Mesendoderm (in vitro differentiated cells): ENCODE data around the gene ANKRD13D.

Experiments used
- DNase-seq: peaks from one replicate; pipeline ENCODE4 v3.0.0; 2013
- H2AK5ac ChIP-seq: 2 replicates; pipeline ENCODE4 v1.6.1; 2013; ENCODE audit warnings: low read length, inconsistent platforms
- H2BK120ac ChIP-seq: 2 replicates; pipeline ENCODE4 v1.6.1; 2013; ENCODE audit warnings: low read depth, mild to moderate bottlenecking, low read length, moderate library complexity, mixed read lengths
- H2BK15ac ChIP-seq: replicated peaks from 2 replicates; pipeline ENCODE4 v1.6.1; 2013; ENCODE audit warnings: low read depth, mild to moderate bottlenecking, moderate library complexity
- H2BK5ac ChIP-seq: 2 replicates; pipeline ENCODE4 v1.6.1; 2013; ENCODE audit warnings: low read length, inconsistent platforms
- H3K18ac ChIP-seq: 2 replicates; pipeline ENCODE4 v1.6.1; 2013; ENCODE audit warnings: mild to moderate bottlenecking, low read length, mixed read lengths
- H3K23ac ChIP-seq: one replicate; pipeline ENCODE4 v1.6.1; 2013; ENCODE audit warnings: low read length
- H3K27ac ChIP-seq: 2 replicates; pipeline ENCODE4 v1.5.1; 2013; ENCODE audit warnings: low read depth, mild to moderate bottlenecking, inconsistent platforms, low read length, moderate library complexity
- H3K27me3 ChIP-seq: 2 replicates; pipeline ENCODE4 v1.6.1; 2013; ENCODE audit warnings: low read length, control low read depth, mild to moderate bottlenecking, inconsistent platforms; ENCODE audit not compliant: insufficient read depth, poor library complexity
- H3K36me3 ChIP-seq: 2 replicates; pipeline ENCODE4 v1.6.1; 2013; ENCODE audit warnings: low read length, inconsistent platforms; ENCODE audit not compliant: control insufficient read depth, insufficient read depth
- H3K4ac ChIP-seq: one replicate; pipeline ENCODE4 v1.6.1; 2013; ENCODE audit warnings: low read depth, mild to moderate bottlenecking, low read length, moderate library complexity
- H3K4me1 ChIP-seq: 2 replicates; pipeline ENCODE4 v1.6.1; 2013; ENCODE audit warnings: low read depth, low read length, inconsistent platforms; ENCODE audit not compliant: control insufficient read depth
- H3K4me2 ChIP-seq: 2 replicates; pipeline ENCODE4 v1.6.1; 2013; ENCODE audit warnings: low read length
- H3K4me3 ChIP-seq: 2 replicates; pipeline ENCODE4 v1.5.1; 2013; ENCODE audit warnings: mild to moderate bottlenecking, low read length
- H3K56ac ChIP-seq: one replicate; pipeline ENCODE4 v1.6.1; 2013; ENCODE audit warnings: low read length
- H3K79me1 ChIP-seq: 2 replicates; pipeline ENCODE4 v1.6.1; 2013; ENCODE audit warnings: low read length, inconsistent platforms
- H3K79me2 ChIP-seq: 2 replicates; pipeline ENCODE4 v1.6.1; 2013; ENCODE audit warnings: mild to moderate bottlenecking, low read length; ENCODE audit not compliant: control insufficient read depth, insufficient read depth
- H3K9ac ChIP-seq: 2 replicates; pipeline ENCODE4 v1.6.1; 2013; ENCODE audit warnings: low read length, inconsistent platforms
- H4K5ac ChIP-seq: one replicate; pipeline ENCODE4 v1.6.1; 2013; ENCODE audit warnings: low read length
- H4K8ac ChIP-seq: one replicate; pipeline ENCODE4 v1.6.1; 2013; ENCODE audit warnings: low read depth, mild to moderate bottlenecking, control low read depth, low read length, moderate library complexity
- WGBS: extraction: QIAGEN DNeasy Blood & Tissue Kit; methylation state at CpG from one replicate; pipeline ENCODE4 v1.1.7; 2013; ENCODE audit warnings: low lambda C conversion rate, missing lambda C conversion rate; ENCODE audit not compliant: insufficient coverage; ENCODE audit errors: extremely low coverage; 5-methylcytosine and 5-hydroxymethylcytosine counted together

ANKRD13D gene

GRCh38 chr11:67274768-67275605 is 14.1 kb upstream of the ANKRD13D start:
- H3K27ac ChIP-seq: no peak overlapping the region
- WGBS: no CpG with 5 or more reads among the region's 35 CpGs
- H4K8ac ChIP-seq: no peak overlapping the region

GRCh38 chr11:67275606-67276409 is 13.3 kb upstream of the ANKRD13D start:
- Histone ChIP-seq H3K23ac (no peak overlapping the region), H3K27ac (no peak overlapping the region), H3K36me3 (peaks cover 6% of the 10 kb centered on the region), H3K4me1 (peaks cover 14% of the 10 kb centered on the region), H3K4ac (no peak overlapping the region), H3K4me2 (no peak overlapping the region), H2BK5ac (no peak overlapping the region), H4K8ac (no peak overlapping the region), H2BK15ac (no peak overlapping the region), H4K5ac (no peak overlapping the region), H3K18ac (no peak overlapping the region), H3K27me3 (no peaks in the 10 kb centered on the region), H3K79me2 (peaks cover 37% of the 10 kb centered on the region), H3K79me1 (peaks cover 43% of the 10 kb centered on the region), H2AK5ac (no peak overlapping the region), H2BK120ac (no peak overlapping the region), H3K4me3 (no peak overlapping the region), H3K56ac (peak overlapping the region; percentile 39), H3K9ac (no peak overlapping the region)
- WGBS: no CpG with 5 or more reads among the region's 17 CpGs
- DNase-seq: peak; percentile 27

More at GRCh38 chr11:67274768-67275605, 14.1 kb upstream of the ANKRD13D start:
- no peak overlapping the region for H3K4ac ChIP-seq
- H4K5ac ChIP-seq: no peak overlapping the region
- H2BK120ac ChIP-seq: no peak overlapping the region
- DNase-seq: no peak
- peaks cover 19% of the 10 kb centered on the region for H3K4me1 ChIP-seq
- no peak overlapping the region for H3K23ac ChIP-seq
- H2AK5ac ChIP-seq: no peak overlapping the region
- no peak overlapping the region for H3K4me3 ChIP-seq
- H3K4me2 ChIP-seq: no peak overlapping the region
- H3K56ac ChIP-seq: peak overlapping the region; percentile 25
- peaks cover 45% of the 10 kb centered on the region for H3K79me1 ChIP-seq
- H3K9ac ChIP-seq: no peak overlapping the region
- no peaks in the 10 kb centered on the region for H3K27me3 ChIP-seq
- peaks cover 4% of the 10 kb centered on the region for H3K36me3 ChIP-seq
- no peak overlapping the region for H2BK5ac ChIP-seq
- H2BK15ac ChIP-seq: no peak overlapping the region
- no peak overlapping the region for H3K18ac ChIP-seq
- H3K79me2 ChIP-seq: peaks cover 39% of the 10 kb centered on the region

DNA sequence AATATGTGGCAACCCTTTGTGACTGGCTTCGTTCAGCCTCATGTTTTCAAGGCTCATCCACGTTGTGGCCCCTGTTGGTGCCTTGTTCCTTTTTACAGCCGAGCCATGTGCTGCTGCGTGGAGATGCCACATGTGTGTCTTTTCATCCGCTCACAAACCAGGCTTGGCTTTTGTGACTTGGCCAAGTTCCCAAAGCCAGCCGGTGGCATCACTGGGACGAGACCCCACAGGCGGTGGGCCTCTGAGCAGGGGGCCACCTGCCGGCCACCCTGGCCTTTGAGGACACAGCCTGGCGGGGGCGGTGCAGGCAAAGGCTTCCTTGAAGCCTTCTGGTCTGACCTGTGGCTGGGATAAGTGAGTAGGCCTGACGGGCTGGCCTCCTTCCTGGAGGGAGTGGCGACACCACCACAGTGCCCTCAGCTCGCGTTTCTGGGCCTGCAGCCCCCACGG is 12.3 kb upstream of the ANKRD13D start:
- H4K5ac ChIP-seq: no peak overlapping the region
- H2AK5ac ChIP-seq: peak overlapping the region; percentile 45
- no peak overlapping the region for H2BK120ac ChIP-seq
- H3K18ac ChIP-seq: peak overlapping the region; percentile 7
- H4K8ac ChIP-seq: no peak overlapping the region
- H3K36me3 ChIP-seq: peaks cover 8% of the 10 kb centered on the region
- H3K27me3 ChIP-seq: no peaks in the 10 kb centered on the region
- peak; percentile 61 for DNase-seq
- peak overlapping the region; percentile 85 for H3K56ac ChIP-seq
- peak overlapping the region; percentile 17 for H3K23ac ChIP-seq
- H3K27ac ChIP-seq: peak overlapping the region; percentile 91
- WGBS: no CpG with 5 or more reads among the region's 16 CpGs
- H3K4me3 ChIP-seq: no peak overlapping the region
- H3K9ac ChIP-seq: peak overlapping the region; percentile 80
- peaks cover 27% of the 10 kb centered on the region for H3K79me2 ChIP-seq
- H3K4me1 ChIP-seq: peaks cover 8% of the 10 kb centered on the region
- H3K4me2 ChIP-seq: no peak overlapping the region
- no peak overlapping the region for H3K4ac ChIP-seq
- no peak overlapping the region for H2BK5ac ChIP-seq
- peaks cover 33% of the 10 kb centered on the region for H3K79me1 ChIP-seq
- H2BK15ac ChIP-seq: no peak overlapping the region

DNA sequence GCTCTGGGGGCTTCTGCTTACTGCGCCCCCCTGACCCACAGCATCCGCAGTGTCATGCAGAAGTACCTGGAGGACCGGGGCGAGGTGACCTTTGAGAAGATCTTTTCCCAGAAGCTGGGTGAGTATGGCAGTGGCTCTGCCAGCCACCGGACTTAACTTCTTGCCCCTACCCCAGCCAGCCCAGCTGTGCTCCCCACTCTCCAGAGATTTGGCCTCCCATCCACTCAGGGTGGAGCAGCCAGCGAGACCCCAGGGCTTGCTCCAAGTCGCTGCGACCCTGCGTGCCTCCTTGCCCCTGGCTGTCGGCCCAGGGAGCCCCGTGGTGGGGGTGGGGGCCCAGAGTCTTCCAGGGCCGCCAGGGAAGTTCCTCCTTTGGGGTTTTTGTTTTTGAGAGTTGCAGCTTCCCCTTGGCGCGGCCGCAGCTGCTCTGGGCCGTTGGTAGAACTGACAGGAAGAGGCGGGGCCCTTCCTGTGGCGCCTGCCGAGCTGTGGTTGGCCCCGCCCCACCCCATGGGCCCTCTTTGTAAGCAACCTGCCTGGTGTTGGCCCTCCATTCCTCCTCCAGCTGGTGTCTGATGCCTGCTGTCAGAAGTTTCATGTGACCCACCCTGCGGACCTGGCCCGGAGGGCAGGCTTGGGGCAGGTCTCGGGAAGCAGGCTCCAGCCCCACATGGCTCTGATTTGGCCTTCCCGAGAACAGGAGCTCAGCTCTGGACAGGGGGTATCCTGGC is 11.7 kb upstream of the ANKRD13D start:
- no peak overlapping the region for H2BK15ac ChIP-seq
- no CpG with 5 or more reads among the region's 24 CpGs for WGBS
- H3K4me3 ChIP-seq: no peak overlapping the region

GRCh38 chr11:67278135-67278938 is 10.8 kb upstream of the ANKRD13D start:
- no peak for DNase-seq
- H2AK5ac ChIP-seq: peak overlapping the region; percentile 48
- H2BK15ac ChIP-seq: no peak overlapping the region
- H3K4me2 ChIP-seq: no peak overlapping the region
- no peak overlapping the region for H2BK120ac ChIP-seq
- no peak overlapping the region for H3K27ac ChIP-seq
- H3K27me3 ChIP-seq: no peaks in the 10 kb centered on the region
- no peak overlapping the region for H4K8ac ChIP-seq
- peaks cover 19% of the 10 kb centered on the region for H3K79me1 ChIP-seq
- H3K4me3 ChIP-seq: no peak overlapping the region
- H3K36me3 ChIP-seq: peaks cover 15% of the 10 kb centered on the region
- peaks cover 12% of the 10 kb centered on the region for H3K79me2 ChIP-seq
- no peak overlapping the region for H2BK5ac ChIP-seq
- no CpG with 5 or more reads among the region's 14 CpGs for WGBS
- H3K18ac ChIP-seq: no peak overlapping the region
- H3K23ac ChIP-seq: no peak overlapping the region
- no peak overlapping the region for H4K5ac ChIP-seq
- H3K56ac ChIP-seq: peak overlapping the region; percentile 69
- H3K9ac ChIP-seq: peak overlapping the region; percentile 58
- H3K4ac ChIP-seq: no peak overlapping the region
- H3K4me1 ChIP-seq: peaks cover 8% of the 10 kb centered on the region

More for the DNA sequence above, 11.7 kb upstream of the ANKRD13D start:
- Histone ChIP-seq H3K18ac (peak overlapping the region; percentile 7), H3K23ac (peak overlapping the region; percentile 6), H3K27me3 (no peaks in the 10 kb centered on the region), H3K36me3 (peaks cover 9% of the 10 kb centered on the region), H2BK5ac (peak overlapping the region; percentile 51), H4K8ac (no peak overlapping the region), H3K4me2 (no peak overlapping the region), H2BK120ac (no peak overlapping the region), H3K4ac (peak overlapping the region; percentile 23), H3K27ac (peak overlapping the region; percentile 91), H3K79me2 (peaks cover 21% of the 10 kb centered on the region), H3K79me1 (peaks cover 27% of the 10 kb centered on the region), H2AK5ac (peak overlapping the region; percentile 48), H3K9ac (peak overlapping the region; percentile 80), H3K56ac (peak overlapping the region; percentile 85), H3K4me1 (peaks cover 8% of the 10 kb centered on the region), H4K5ac (peak overlapping the region; percentile 71)
- peak; percentile 84 for DNase-seq
